ENCODE measurements around the gene SERPINH1. TPM values are rescaled to one million over a fixed set of nuclear protein-coding genes. Genes with fewer than 3 reads are reported as not detected.

The SERPINH1 gene
- total RNA-seq, 3 donors from 2014 or later, result 168 to 264 (median 259) TPM

DNA sequence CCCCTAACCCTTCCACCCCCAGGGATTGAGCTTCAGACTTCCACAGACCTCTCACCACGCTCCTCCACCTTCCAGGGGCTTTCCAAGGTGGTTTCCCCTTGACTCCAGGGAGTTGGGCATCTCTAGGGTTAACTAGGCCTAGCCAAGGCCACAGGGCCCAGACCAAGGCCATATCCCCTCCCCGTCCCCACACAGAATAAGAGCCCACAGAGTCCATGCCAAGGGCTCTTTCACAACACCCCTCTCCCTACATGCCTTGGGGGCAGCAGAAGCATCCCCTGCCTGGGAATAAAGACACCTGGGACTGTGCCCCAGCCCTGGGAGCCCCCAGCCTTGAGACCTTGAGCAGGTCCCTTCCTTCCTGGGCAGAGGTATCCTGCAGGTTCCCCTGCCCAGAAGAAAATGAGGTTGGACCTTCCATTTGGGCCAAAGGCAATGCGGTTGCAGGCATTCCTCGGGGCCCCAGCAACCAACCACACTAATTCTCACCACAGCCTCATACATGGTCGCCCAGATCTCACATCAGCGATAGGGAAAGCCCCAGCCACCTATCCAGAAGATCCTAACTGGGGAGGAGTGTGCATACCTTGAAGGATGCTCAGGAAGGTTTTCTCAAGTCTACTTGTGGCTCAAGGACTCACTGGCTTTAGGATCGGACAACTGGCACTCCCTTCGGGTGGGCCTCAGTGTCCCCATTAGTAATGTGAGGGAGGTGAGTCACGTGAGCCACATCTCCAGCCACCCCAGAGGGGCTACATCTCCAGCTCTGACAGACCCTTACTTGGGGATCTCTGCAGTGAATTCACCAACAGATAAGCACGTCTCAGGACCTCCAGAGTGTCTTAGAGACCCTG is 38.0 kb upstream of the SERPINH1 start:
- no peaks in the 10 kb centered on the region for H3K36me3 ChIP-seq
- H3K4me3 ChIP-seq, result peak overlapping the region; percentile 73 to 93 (median 74)
- H3K27ac ChIP-seq, result no peak overlapping the region
- H3K4me1 ChIP-seq, result peaks cover 0 to 8% of the 10 kb centered on the region in 2 donors
- no peaks in the 10 kb centered on the region for H3K9me3 ChIP-seq
- no peak for TF ChIP-seq POLR2AphosphoS5 (IDR thresholded peaks at IDR 0.05)
- no peak for TF ChIP-seq POLR2A (IDR thresholded peaks at IDR 0.05)
- H3K27me3 ChIP-seq, result no peaks in the 10 kb centered on the region
- intact Hi-C loops (cut with DNase I; ENCODE audit: low total_unique reads), result no loop called here
- no peak for DNase-seq (ENCODE audit: low spot score in 2 of 2)

DNA sequence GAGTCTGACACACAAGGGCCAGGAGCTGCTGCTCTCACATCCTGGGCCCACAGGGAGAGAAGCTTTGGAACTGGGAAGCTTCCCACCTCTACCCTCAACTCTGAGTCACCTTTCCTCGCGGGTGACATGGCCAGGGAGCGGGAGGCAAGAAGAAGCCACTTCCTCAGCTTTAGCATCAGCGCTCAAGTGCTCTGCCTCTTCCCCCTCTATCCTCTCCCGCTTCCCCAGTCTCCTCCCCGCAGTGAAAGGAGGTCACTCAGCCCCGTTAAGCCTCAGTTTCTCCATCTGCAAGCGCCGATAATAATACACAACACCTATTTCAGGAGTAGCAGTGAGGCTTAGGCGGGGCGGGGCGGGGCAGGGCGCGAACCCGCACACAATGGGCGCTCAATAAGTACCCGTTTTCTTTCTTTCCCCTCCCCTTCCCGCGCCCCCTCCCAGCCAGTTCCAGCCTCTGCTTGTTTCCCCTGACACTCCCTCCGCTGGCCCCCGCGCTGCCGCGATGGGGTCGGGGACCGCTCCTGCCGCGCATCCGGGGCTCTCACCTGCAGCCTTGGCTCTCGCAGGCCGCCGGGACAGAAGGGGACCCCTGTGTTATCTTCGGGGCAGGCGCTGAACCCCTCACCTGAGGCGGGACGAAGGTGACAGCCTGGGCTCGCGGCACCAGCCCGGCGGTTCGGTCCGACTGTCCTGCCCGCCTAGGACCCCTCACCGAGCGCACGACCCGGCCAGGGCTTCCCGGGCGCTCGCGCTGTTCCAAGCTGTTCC is 37.2 kb upstream of the SERPINH1 start:
- no peaks in the 10 kb centered on the region for H3K27me3 ChIP-seq
- H3K9me3 ChIP-seq, result no peaks in the 10 kb centered on the region
- no peak for DNase-seq (ENCODE audit: low spot score in 2 of 2)
- peaks cover 0 to 8% of the 10 kb centered on the region in 2 donors for H3K4me1 ChIP-seq
- no peak for TF ChIP-seq POLR2A (IDR thresholded peaks at IDR 0.05)
- TF ChIP-seq POLR2AphosphoS5 (IDR thresholded peaks at IDR 0.05), result no peak
- TF ChIP-seq, protein P1, sequence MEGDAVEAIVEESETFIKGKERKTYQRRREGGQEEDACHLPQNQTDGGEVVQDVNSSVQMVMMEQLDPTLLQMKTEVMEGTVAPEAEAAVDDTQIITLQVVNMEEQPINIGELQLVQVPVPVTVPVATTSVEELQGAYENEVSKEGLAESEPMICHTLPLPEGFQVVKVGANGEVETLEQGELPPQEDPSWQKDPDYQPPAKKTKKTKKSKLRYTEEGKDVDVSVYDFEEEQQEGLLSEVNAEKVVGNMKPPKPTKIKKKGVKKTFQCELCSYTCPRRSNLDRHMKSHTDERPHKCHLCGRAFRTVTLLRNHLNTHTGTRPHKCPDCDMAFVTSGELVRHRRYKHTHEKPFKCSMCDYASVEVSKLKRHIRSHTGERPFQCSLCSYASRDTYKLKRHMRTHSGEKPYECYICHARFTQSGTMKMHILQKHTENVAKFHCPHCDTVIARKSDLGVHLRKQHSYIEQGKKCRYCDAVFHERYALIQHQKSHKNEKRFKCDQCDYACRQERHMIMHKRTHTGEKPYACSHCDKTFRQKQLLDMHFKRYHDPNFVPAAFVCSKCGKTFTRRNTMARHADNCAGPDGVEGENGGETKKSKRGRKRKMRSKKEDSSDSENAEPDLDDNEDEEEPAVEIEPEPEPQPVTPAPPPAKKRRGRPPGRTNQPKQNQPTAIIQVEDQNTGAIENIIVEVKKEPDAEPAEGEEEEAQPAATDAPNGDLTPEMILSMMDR (IDR thresholded peaks at IDR 0.05), result no peak
- H3K27ac ChIP-seq, result peak overlapping the region; percentile 48 to 61
- intact Hi-C loops (cut with DNase I; ENCODE audit: low total_unique reads), result loop anchor here (5.0 kb wide), 1 partner anchor 73 kb away; no protein-coding TSS in a partner anchor
- H3K4me3 ChIP-seq, result peak overlapping the region; percentile 73 to 93 (median 74)
- no peaks in the 10 kb centered on the region for H3K36me3 ChIP-seq

DNA sequence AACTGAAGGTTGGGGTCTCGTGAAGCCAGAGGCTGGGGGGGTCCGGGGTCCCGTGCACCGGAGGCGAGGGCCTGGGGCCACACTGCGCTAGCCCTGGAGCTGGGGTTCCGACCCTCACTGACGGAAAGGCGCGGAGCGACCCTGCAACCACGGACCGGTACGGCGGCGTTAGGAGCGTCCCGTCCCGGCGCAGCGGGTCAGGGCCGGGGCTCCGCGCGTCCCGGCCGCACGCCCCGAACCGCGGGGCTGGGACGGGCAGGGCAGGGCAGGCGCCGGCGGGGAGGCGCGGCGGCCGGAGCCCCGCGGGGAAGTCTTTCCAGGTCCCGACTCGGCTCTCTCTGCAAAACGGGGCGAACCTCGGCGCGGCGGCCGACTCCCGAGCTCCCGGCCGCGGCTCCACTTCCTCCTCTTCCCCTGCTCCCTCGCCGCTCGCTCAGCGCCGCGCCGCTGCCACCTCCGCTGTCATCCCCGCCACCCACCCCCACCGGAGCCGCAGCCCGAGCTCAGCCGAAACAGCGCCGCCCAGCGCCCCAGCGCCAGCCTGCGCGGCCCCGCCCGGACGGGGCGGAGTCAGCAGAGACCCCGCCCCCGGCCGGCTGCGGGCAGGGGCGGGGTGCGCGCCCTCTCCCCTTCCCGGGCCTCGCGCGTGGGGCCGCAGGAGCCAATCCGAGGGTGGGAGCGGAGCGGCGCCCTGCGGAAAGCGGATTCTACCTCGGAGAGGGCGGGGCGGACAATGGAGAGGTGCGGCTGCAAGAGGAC is 36.4 kb upstream of the SERPINH1 start, which contains the start of gene GDPD5:
GDPD5 (minus strand) TSS at position 509 of the 759 bp plus-strand sequence. CDS start 48,206 bp downstream, outside the sequence.
- H3K4me1 ChIP-seq, result peaks cover 0 to 8% of the 10 kb centered on the region in 2 donors
- H3K36me3 ChIP-seq, result no peaks in the 10 kb centered on the region
- TF ChIP-seq, protein P1 (IDR thresholded peaks at IDR 0.05), result peak in 1 of 3 donors; percentile 21
- TF ChIP-seq POLR2AphosphoS5 (IDR thresholded peaks at IDR 0.05), result no peak
- DNase-seq (ENCODE audit: low spot score in 2 of 2), result peak; percentile 65 to 78
- H3K27me3 ChIP-seq, result no peaks in the 10 kb centered on the region
- peak within 1 kb of the TSS; percentile 48 to 61 for H3K27ac ChIP-seq
- no peaks in the 10 kb centered on the region for H3K9me3 ChIP-seq
- H3K4me3 ChIP-seq, result peak within 1 kb of the TSS; percentile 73 to 93 (median 74)
- intact Hi-C loops (cut with DNase I; ENCODE audit: low total_unique reads), result loop anchor here (5.0 kb wide), 1 partner anchor 73 kb away; no protein-coding TSS in a partner anchor

DNA sequence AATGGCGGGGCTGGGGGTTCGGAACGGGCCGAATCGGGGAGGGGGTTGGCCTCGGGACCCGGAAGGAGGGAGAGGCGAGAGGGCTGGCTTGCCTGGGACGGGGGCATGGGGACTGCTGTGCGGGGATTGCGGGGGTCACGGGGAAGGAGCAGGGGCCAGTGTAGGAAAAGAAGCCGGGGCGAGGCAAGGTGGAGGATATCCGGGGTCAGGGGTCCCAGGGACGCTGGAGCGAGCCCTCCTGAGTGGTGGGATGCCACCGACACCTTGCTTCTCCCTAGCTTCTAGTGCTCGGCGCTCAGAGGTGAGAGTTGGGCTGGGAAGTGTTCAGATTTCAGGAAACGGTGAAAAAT is 35.9 kb upstream of the SERPINH1 start:
- DNase-seq (ENCODE audit: low spot score in 2 of 2), result no peak
- Histone ChIP-seq H3K27ac (peak overlapping the region; percentile 48 to 61), H3K9me3 (no peaks in the 10 kb centered on the region), H3K4me1 (peaks cover 0 to 8% of the 10 kb centered on the region in 2 donors), H3K36me3 (no peaks in the 10 kb centered on the region), H3K4me3 (peak overlapping the region; percentile 73 to 93 (median 74)), H3K27me3 (no peaks in the 10 kb centered on the region)
- TF ChIP-seq, protein P1 (IDR thresholded peaks at IDR 0.05), result no peak
- TF ChIP-seq POLR2A (IDR thresholded peaks at IDR 0.05) (no peak), POLR2AphosphoS5 (IDR thresholded peaks at IDR 0.05) (no peak)
- intact Hi-C loops (cut with DNase I; ENCODE audit: low total_unique reads), result loop anchor here (5.0 kb wide), 1 partner anchor 74 kb away; no protein-coding TSS in a partner anchor

DNA sequence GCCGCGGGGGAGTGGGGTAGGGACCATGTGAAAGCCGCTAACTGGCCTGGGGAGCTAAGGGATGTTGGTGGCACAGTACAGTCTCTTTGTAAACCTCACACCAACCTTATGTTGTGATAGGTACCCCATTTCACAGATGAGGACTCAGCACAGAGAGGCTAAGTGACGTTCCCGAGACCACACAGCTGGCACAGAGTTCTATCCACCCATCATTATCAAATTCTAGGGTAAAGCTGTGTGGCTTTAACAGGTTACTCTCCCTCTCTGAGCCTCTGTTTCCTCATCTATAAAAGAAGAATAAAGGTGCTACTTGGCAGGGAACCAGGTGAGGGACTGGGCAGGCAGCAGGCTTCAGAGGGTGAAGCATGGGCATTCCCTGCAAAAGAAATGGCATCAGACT is 34.9 kb upstream of the SERPINH1 start:
- intact Hi-C loops (cut with DNase I; ENCODE audit: low total_unique reads), result loop anchor here (5.0 kb wide), 1 partner anchor 75 kb away; no protein-coding TSS in a partner anchor
- no peak for DNase-seq (ENCODE audit: low spot score in 2 of 2)

More for the DNA sequence above, 34.9 kb upstream of the SERPINH1 start:
- TF ChIP-seq, protein P1 (IDR thresholded peaks at IDR 0.05), result no peak
- no peak for TF ChIP-seq POLR2AphosphoS5 (IDR thresholded peaks at IDR 0.05)
- no peak for TF ChIP-seq POLR2A (IDR thresholded peaks at IDR 0.05)
- Histone ChIP-seq H3K4me1 (peaks cover 0 to 8% of the 10 kb centered on the region in 2 donors), H3K36me3 (no peaks in the 10 kb centered on the region), H3K27me3 (no peaks in the 10 kb centered on the region), H3K27ac (no peak overlapping the region), H3K4me3 (no peak overlapping the region), H3K9me3 (no peaks in the 10 kb centered on the region)
